ENCODE measurements around the gene SMARCA1.

SMARCA1 gene

GRCh38 chrX:129452523-129452922 is 70.8 kb downstream of the SMARCA1 start:
- no peak for DNase-seq (ENCODE audit: low read depth in 2 of 2)

GRCh38 chrX:129450123-129450522 is 73.2 kb downstream of the SMARCA1 start:
- DNase-seq (ENCODE audit: low read depth in 2 of 2), result no peak

DNA sequence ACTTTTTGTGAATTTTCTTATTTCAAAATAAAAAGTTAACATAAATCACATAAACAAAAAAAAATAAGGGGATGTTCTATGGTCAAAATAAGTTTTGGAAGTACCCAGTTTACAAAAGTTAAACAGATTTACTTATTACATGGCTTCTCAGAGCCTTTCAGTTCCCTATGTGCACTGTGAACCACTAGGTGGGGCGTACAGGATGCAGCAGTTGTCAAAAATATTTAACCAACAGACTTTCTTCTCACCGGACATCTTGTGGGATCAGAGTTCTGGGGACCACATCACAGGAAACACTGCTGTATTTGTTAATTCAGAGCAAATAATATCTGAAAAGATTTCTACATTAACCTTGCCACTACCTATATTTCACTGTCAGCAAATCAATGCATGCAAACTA is 74.1 kb downstream of the SMARCA1 start:
- no peak for DNase-seq (ENCODE audit: low read depth in 2 of 2)

GRCh38 chrX:129445436-129445835 is 77.9 kb downstream of the SMARCA1 start:
- no peak for DNase-seq (ENCODE audit: low read depth in 2 of 2)

GRCh38 chrX:129433945-129434344 is 89.3 kb downstream of the SMARCA1 start:
- DNase-seq (ENCODE audit: low read depth in 2 of 2), result no peak

DNA sequence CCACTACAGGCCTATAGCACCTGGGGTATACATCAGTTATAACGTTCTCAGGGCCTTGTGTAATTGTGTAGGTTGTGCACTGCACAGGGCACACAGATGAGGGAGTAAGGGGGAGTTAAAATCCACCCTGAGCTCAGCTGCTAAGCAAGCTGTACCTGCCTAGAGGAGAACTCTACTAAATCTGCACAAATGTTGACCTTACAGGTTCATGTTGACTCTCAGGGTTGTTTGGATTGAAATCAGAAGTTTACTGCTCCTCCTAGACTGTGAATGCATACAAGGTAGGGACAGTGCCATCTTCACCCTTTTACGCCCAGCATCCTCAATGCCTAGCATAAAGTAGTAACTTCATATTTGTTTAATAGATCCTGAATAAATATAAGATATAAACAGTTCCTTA is 89.8 kb downstream of the SMARCA1 start:
- DNase-seq (ENCODE audit: low read depth in 2 of 2), result no peak

- DNase-seq (ENCODE audit: low read depth in 2 of 2), result no peak
Measured at GRCh38 chrX:129427267-129427666, 96.0 kb downstream of the SMARCA1 start.

DNA sequence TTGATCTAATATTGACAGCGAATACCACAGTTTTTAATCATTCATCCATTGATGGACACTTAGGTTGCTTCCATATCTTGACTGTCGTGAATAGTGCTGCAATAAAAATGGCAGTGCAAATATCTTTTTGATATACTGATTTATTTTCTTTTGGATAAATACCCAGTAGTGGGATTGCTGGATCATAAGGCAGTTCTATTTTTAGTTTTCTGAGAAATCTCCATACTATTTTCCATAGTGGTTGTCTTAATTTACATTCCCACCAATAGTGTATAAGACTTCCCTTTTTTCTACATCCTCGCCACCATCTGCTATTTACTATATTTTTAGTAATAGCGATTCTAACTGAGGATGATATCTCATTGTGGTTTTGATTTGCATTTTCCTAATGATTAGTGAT is 100.1 kb downstream of the SMARCA1 start:
- DNase-seq (ENCODE audit: low read depth in 2 of 2), result no peak

- no peak for DNase-seq (ENCODE audit: low read depth in 2 of 2)
Measured at GRCh38 chrX:129404670-129405008, 118.7 kb downstream of the SMARCA1 start.

GRCh38 chrX:129403974-129404669 is 119.2 kb downstream of the SMARCA1 start:
- no peak for DNase-seq (ENCODE audit: low read depth in 2 of 2)
